HG03066 (cell line): ENCODE results near the gene CCDC39.

Source experiments
- ATAC-seq: cut with Tn5 transposase; IDR thresholded peaks from one replicate; pipeline ENCODE4 v1.9.1; 2021; ENCODE audit warnings: low read depth; ENCODE audit not compliant: unreplicated experiment

Gene CCDC39

GRCh38 chr3:180679178-180680096 is at the start of gene CCDC39:
Gene CCDC39 (minus strand): TSS chr3:180679489. CDS start chr3:180679380, 109 bp downstream.
- ATAC-seq, result peak; percentile 95

GRCh38 chr3:180720012-180720411 is 40.7 kb upstream of the CCDC39 start:
- ATAC-seq, result no peak

- ATAC-seq, result no peak
Measured at GRCh38 chr3:180707896-180708295, 28.6 kb upstream of the CCDC39 start.

- ATAC-seq, result no peak
Measured at GRCh38 chr3:180705619-180706018, 26.3 kb upstream of the CCDC39 start.

GRCh38 chr3:180704532-180704931 is 25.2 kb upstream of the CCDC39 start:
- ATAC-seq, result no peak

GRCh38 chr3:180700941-180701340 is 21.7 kb upstream of the CCDC39 start:
- ATAC-seq, result no peak

GRCh38 chr3:180698760-180699270 is 19.5 kb upstream of the CCDC39 start:
- no peak for ATAC-seq

GRCh38 chr3:180694321-180694720 is 15.0 kb upstream of the CCDC39 start:
- no peak for ATAC-seq

GRCh38 chr3:180693656-180694055 is 14.4 kb upstream of the CCDC39 start:
- ATAC-seq, result no peak

GRCh38 chr3:180690061-180690460 is 10.8 kb upstream of the CCDC39 start:
- ATAC-seq, result no peak

GRCh38 chr3:180684807-180685206 is 5.5 kb upstream of the CCDC39 start:
- no peak for ATAC-seq

GRCh38 chr3:180683816-180684215 is 4.5 kb upstream of the CCDC39 start:
- no peak for ATAC-seq

- ATAC-seq, result peak; percentile 29
Measured at GRCh38 chr3:180680097-180680430, 775 bp upstream of the CCDC39 start.

- peak; percentile 27 for ATAC-seq
Measured at GRCh38 chr3:180678231-180678630, 1.1 kb downstream of the CCDC39 start.

GRCh38 chr3:180661444-180661843 is 17.8 kb downstream of the CCDC39 start:
- ATAC-seq, result no peak

- ATAC-seq, result no peak
Measured at GRCh38 chr3:180657094-180657493, 22.2 kb downstream of the CCDC39 start.

- no peak for ATAC-seq
Measured at GRCh38 chr3:180656406-180656805, 22.9 kb downstream of the CCDC39 start.

GRCh38 chr3:180646187-180646790 is 33.0 kb downstream of the CCDC39 start:
- peak; percentile 66 for ATAC-seq

GRCh38 chr3:180640987-180641386 is 38.3 kb downstream of the CCDC39 start:
- ATAC-seq, result no peak

- ATAC-seq, result no peak
Measured at GRCh38 chr3:180633722-180634121, 45.6 kb downstream of the CCDC39 start.

- ATAC-seq, result no peak
Measured at GRCh38 chr3:180631317-180631716, 48.0 kb downstream of the CCDC39 start.

GRCh38 chr3:180630371-180630770 is 48.9 kb downstream of the CCDC39 start:
- no peak for ATAC-seq
